DMS153 (cell line): ENCODE results near the gene WDHD1.
"Not testable (repeated sequence)": the region's sequence is repeated elsewhere in the genome, so short reads cannot be mapped to it uniquely, and the experiment has no call there.

ENCODE experiments used
- DNase-seq: peaks from one replicate; lab custom pipeline; 2025; lab: John Stamatoyannopoulos, UW

Gene WDHD1

DNA sequence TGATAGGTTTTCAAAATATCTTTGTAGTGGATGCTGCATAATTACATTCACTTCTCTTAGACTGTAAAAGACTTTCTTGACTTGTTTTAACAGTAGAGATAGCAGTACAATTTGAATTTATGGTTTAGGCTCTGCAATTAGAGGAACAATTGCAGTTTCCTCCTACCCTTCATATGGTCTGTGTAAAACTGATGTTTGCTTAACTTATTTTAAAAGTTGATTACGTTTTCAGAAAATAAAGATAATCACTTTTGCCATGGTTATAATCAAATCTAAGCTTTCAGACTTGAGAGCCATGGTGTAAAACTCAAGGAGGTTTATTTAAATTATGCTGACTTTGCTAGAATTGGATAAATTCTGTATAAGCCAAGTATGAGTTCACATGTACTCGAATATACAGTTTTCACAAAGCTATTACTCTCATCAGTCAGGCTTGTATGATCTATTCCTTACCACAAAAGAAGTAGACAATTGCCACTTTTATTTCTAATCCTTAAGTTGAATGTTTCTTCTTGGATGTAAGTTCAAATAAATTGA, 22.1 kb upstream of the WDHD1 start:
- DNase-seq, result no peak

DNA sequence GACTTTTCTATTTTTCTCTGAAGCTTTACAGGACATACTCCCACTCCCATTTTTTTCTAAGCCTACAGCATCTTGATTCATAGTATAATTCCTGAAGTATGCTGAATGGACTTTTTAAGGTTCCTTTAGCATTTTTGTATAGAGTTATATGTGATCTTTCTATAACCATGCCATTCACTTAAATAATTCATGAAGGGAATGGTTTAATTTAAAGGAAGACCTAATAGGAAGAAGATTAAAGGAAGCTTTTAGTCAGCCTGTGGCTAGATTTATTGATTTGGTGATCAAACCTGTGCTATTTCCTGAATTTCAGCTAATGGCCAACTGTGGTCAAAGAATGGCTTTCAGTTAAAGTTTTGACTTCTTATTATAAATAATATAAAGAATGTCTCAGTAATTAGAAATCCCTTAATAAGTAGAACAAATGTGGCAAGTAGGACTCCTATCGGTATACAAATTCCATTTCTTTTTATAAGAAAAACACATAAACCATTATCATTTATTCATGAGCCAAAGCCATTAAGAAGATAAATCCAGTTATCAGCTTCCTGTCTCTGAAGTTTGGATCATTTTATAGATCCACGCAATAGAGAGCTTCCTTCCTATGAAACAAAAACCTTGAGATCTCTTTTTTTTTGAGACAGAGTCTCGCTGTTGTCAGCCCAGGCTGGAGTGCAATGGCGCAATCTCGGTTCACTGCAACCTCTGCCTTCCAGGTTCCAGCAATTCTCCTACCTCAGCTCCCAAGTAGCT, 20.6 kb upstream of the WDHD1 start:
- no peak for DNase-seq

DNA sequence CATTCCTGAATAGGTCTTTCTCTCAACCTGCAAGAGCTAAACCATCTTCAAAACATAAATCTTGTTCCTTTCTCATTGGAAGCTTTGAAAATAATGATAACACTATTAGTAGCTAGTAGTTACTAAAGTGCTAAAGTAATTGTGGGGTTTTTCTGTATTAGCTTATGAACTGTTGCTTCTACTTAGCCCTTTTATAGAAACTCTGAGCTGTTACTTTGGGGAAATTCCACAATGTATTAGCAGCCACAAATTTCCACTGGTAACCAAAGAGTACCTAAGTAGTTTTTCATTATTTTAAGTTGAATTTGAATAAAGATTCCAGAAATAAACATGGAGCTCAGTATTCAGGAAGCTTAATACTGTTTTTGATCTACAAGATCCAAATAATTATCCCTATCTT, 18.2 kb upstream of the WDHD1 start:
- no peak for DNase-seq

DNA sequence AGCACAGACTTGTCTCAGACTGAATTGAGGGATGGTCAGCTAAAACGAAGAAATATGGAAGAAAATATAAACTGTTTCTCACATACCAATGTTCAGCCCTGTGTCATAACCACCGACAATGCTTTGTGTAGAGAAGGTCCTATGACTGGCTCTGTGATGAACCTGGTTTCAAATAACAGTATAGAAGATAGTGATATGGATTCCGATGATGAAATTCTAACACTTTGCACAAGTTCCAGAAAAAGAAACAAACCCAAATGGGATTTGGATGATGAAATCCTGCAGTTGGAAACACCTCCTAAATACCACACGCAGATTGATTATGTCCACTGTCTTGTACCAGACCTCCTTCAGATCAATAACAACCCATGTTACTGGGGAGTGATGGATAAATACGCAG, 16.6 kb upstream of the WDHD1 start:
- no peak for DNase-seq

DNA sequence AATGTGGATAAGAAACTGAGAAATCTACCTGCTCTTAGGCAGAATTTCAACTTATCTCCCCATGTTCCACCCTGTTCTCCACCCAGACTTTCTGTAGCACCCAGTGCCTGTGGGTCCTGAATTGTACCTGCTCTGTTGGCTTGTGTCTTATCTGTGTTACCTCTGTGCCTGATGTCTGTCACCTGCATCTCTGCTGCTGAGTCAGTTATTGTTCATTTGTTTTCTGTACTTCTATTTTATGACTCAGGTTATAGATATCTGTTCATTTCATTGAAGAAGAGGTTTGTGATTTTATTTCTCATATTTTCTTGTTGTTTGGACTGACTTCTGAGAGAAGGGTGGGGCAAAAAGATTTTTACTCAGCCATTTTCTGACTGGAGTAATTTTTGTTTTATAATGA, 11.8 kb upstream of the WDHD1 start:
- no peak for DNase-seq

DNA sequence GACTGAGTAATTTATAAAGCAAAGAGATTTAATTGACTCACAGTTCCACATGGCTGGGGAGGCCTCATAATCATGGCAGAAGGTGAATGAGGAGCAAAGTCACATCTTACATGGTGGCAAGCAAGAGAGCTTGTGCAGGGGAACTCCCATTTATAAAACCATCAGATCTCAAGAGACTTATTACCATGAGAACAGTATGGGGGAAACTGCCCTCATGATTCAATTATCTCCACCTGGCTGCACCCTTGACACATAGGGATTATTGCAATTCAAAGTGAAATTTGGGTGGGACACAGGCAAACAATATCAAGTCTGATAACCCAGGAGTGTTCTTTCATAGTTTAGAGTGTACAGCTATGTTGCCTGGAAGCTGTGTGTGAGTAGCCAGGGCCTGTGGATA, 11.1 kb upstream of the WDHD1 start:
- not testable (repeated sequence) for DNase-seq

DNA sequence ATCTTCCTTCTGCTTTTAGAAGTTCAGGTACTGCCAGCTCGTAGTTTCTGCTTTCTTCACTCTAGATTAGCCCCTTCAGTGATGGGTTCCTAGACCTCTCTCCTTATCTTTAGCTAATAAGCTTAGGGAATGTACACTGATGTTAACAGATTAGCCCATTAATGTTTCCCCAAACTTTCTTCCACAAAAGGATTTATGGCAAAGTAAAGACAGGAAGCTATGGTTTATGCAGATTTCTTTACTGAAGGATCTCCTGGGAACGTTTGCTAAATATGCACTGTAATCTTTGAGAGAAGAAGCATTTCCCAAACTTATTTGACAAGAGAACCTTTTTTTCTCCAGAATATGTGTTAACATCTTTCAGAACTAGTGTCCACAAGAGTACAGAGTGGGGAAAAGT, 4.3 kb upstream of the WDHD1 start:
- DNase-seq, result no peak

DNA sequence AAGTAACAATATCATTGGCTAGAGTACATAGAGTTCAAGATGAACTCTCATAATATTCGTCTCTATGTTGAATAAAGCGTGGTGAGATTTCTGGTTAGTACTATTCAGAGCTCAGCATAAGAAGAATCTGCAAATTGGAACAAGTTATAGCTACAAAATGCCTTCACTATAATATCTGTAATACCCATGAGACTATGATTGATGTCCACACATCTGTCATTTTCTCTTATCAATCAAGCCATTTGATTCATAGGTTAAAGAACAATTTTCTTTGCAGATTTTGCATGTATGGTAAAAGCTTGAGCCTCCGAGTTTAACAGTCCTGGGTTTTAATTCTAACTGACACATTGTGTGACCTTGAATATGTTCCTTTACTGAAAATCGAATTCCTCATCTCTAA, 1.6 kb upstream of the WDHD1 start:
- DNase-seq, result no peak

DNA sequence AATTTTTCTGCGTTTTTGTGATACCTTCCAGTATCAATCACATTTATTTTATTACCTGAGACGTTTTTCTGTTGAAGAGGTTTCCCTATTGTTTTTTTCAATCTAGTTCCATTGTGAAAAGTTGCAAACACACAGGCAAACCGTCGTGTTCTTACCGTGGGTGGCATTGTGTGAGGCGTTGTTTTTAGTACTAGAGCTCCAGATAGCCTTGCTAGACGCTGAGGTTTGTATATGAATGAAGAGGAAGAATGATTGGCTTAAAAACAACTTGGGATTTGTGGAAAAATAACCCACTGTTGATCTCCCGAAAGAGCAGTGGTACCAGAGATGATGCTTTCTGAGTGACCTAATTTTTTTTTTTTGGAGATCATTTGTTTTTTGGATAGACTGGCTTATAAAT, 1.2 kb upstream of the WDHD1 start:
- no peak for DNase-seq

DNA sequence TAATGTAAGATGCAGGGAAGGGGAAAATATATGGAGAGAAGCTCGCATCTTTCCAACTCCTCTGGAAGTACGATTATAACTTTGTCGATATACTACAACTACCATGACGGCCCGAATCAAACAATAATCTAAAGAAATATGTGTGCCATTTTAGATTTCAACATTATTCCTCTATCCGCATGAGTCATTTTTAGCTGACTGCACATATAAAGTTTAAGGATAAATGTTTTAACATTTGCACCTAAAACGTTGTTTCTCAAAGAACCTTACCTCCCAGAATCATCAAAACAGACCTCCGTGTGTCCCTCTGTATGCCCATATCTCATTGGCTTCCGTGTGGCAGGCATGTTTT, 482 bp downstream of the WDHD1 start:
- no peak for DNase-seq

DNA sequence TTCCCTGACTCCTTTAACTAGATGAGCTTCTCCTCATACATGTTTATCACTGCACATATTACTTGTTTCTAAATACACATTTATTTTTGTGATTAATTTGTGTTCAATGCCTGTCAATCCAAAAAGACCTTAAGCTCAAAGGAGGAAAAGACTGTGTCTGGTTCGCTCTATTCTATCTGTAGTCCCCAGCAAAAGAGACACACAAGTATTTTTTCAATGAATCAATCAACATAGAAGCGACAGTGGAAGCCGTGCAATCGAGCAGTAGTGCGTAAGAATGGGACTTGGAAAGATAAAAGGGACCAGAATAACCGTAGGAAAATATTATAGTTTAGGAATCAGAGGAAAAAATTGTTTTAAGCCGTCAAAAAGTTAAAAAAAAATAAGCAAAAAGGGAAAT, 951 bp downstream of the WDHD1 start:
- DNase-seq, result no peak

DNA sequence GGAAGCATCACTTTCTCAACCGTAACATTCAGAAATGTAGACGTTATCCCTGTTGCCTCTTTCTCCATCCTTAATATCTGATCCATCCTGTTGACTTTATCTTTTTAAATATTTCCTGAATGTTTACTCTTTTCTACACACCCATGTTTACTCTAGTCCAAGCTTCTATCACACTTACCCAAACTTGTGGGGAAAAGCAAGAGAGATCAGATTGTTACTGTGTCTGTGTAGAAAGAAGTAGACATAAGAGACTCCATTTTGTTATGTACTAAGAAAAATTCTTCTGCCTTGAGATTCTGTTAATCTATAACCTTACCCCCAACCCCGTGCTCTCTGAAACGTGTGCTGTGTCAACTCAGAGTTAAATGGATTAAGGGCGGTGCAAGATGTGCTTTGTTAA, 2.5 kb downstream of the WDHD1 start:
- not testable (repeated sequence) for DNase-seq

DNA sequence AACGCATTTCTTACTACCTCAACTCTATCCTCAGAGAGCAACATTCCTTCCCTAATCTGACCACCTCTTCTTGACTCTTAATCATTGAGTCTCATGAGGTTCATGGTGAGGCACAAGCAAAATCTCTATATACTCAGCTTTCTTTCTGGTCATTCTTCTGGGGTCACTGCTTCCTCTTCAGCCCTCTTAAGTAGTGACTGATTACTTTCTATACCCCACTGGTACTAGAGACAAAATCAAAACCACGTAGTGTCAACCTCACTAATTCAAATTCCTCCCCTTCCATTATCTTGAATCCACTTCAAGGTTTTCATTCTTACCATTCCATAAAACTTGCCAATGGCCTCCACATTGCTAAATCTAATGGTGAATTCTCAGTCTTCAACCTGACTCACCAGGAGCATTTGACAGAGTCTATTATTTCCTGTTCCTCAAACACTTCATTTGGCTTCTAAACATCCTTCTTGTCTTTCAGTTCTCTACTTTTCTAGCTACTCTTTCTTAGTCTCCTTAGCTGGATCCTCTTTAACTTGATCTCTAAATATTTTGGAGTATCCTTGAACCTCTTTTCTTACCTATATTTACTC, 6.8 kb downstream of the WDHD1 start:
- DNase-seq, result no peak

DNA sequence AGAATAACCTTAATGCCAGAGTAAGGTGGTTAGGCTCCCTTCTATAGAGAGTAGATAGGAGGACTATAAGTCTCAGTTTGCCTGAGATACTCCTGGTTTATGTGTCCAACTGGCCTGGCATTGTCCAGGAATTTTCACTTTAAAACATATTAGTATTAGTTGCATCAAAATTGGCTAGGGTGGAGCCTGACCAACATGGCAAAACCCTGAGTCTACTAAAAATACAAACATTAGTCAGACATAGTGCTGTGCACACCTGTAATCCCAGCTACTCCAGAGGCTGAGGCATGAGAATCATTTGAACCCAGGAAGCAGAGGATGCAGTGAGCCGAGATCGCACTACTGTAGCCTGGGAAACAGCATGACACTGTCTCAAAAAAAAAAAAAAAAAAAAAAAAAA, 11.9 kb downstream of the WDHD1 start:
- DNase-seq, result no peak

DNA sequence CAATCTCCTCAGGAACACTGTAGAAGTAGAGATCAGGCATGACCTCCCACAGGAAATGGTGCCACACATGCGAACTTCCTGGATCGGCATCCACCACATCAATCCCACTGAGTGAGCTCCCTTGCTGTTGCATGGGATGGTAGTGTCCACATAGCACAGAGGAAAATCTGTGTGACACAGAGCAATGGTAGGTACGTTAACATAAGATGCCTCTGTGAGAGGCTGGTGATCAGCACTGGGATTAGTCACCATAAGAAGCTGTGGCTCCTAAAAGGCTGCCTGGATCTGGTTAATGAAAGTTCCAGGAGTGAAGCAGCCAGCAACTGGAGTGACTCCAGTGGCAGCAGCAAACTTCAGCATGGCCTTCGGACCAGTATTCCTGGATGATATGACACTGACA, 21.8 kb downstream of the WDHD1 start:
- no peak for DNase-seq

DNA sequence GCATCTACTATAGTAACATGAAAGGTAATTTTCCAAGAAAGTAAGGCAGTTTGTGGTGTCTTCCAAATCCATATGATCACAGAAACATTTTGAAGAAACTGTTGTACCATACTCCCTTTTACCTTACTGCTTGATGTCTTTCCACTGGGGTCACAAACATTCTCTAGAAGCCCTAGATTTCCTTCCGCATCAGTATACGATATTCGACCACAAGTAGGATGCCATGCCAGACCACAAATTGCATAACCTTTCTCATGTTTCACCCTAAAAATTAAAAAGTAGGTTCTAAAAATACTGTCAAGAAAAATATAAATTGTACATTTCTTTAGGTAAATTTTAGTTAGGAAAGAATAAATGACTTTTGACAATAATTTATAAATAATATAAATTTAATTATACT, 26.5 kb downstream of the WDHD1 start:
- DNase-seq, result no peak

DNA sequence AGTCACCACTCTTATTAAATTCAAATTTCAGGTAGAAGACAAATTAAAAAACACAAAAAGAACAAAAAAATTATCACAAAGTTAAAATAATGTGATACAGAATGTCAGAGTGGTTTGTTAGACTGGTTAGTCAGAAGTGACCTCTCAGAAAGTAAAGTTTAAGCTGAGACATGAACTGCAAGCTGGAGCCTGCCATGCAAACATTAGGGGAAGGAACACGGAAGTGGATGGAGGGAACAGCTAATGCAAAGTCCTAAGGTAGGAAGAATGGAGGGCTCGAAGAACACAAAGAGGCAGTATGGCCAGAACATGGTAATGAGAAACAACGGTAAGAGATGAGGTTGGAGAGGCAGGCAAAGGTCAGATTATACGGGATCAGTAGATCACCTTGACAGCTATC, 41.7 kb downstream of the WDHD1 start:
- DNase-seq, result no peak

DNA sequence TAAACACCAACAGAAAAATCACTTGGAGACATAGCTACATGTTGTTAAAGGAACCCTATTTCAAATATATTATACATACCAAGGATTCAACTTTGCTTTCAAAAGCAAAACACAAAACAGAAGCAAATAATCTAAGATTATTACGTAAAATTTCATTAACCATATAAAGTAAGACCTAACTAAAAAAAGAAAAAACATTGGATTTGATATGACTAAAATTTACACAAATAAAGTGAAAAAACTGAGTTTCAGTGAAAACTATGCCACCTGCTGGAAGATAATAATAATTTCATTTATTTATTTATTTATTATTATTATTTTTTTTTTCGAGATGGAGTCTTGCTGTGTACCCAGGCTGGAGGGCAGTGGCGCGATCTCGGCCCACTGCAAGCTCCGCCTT, 45.2 kb downstream of the WDHD1 start:
- no peak for DNase-seq

DNA sequence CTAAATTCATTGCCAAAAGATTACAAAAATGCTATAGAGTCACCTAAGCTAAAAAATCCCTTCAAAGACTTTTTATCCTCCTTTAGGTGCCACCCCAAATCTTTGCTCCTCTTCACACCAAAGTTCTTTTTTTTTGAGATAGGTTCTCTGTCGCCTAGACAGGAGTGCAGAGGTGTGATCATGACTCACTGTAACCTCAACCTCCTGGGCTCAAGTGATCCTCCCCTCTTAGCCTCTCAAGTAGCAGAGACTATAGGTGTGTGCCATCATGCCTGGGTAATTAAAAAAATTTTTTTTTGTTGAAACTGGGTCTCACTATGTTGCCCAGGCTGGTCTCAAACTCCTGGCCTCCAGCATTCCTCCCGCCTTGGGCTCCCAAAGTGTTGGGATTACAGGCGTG, 47.9 kb downstream of the WDHD1 start:
- DNase-seq, result no peak

DNA sequence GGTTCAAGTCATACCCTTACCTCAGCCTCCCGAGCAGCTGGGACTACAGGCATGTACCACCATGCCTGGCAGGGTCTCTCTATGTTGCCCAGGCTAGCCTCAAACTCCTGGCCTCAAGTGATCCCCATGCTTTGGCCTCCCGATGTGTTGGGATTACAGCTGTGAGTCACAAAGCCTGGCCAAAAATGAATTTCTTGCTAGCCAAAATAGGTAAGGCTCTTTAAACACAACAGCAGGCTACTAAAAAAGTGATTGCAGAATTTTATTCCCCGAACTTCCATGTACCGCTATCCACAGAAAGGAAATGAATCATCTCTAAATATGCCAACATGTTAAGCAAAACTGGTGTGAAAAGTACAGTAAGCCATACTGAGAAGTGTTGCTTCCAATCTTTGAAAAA, 50.6 kb downstream of the WDHD1 start:
- DNase-seq, result no peak

DNA sequence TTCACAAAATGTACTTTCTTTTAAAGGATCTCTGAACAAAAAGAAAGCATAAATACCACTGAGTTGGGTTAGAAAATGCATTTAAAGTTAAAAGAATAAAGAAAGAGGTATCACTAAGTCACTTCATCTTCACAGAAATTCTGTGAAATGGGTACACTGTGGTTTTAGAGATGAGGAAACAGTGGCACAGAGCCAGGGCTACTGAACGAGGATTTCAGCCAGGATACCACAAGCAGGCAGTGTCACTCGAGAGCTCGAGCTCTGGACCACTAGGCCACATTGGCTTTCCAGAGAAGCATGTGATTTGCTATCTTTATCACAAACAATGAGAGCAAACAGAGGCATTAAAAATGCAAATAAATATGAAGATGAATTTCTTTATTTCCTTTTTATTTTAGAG, 51.0 kb downstream of the WDHD1 start:
- DNase-seq, result no peak

DNA sequence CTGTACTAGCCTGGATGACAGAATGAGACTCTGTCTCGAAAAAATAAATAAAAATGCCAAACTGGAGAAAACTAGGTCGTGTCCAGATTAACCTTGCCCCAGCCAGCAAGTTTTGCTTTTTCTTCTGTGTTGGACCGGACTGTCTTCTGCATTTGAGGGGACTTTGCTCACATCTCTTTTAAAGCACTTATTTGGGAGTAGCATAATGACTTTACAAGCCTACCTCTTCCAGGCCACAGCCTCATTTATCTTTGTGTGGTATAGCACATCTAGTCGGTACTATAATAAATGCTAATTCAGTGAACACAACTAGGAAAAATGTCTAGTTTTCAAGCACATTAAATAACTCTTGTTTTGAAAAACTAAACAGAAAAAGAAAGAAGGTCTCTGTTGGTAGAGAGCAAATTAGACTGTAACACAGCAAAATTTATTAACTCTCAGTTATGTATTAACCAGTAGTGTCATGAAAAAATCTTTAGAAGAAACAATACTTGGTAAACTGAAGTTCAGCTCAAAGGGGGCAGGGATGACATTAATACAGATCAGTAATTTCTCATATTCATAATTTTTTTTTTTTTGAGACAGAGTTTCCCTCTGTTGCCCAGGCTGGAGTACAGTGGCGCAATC, 52.0 kb downstream of the WDHD1 start:
- no peak for DNase-seq

DNA sequence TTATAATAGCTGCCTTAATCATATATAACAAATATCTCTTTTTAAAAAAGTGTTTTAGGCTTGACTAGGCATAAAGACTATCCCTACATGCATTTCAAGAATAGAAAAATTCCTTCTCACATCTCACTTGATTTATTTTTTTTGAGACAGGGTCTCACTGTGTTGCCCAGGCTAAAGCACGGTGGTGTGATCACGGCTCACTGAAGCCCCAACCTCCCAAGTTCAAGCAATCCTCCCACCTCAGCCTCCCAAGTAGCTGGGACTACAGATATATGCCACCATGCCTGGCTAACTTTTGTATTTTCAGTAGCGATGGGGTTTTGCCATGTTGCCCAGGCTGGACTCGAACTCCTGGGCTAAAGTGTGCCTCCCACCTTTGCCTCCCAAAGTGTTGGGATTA, 59.4 kb downstream of the WDHD1 start:
- DNase-seq, result no peak

DNA sequence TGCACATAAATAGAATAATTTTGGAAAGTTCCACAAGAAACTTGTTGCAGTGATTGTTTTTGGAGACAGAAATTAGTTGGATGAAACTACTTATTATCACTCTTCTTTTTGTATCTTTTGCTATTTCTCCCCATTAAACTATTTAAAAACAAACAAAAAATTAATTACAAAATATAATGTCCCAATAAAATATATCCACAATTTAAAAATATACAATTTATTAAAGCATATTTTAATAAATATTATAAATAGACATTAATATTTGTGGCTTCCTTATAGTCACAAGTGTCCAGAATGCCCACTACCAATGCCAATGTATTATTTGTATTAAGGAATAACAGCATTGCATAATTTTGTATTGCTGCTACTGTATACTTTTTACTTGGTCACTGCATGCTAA, 71.8 kb downstream of the WDHD1 start:
- no peak for DNase-seq
